ENCODE measurements around the gene SPRYD3.

SPRYD3 gene

DNA sequence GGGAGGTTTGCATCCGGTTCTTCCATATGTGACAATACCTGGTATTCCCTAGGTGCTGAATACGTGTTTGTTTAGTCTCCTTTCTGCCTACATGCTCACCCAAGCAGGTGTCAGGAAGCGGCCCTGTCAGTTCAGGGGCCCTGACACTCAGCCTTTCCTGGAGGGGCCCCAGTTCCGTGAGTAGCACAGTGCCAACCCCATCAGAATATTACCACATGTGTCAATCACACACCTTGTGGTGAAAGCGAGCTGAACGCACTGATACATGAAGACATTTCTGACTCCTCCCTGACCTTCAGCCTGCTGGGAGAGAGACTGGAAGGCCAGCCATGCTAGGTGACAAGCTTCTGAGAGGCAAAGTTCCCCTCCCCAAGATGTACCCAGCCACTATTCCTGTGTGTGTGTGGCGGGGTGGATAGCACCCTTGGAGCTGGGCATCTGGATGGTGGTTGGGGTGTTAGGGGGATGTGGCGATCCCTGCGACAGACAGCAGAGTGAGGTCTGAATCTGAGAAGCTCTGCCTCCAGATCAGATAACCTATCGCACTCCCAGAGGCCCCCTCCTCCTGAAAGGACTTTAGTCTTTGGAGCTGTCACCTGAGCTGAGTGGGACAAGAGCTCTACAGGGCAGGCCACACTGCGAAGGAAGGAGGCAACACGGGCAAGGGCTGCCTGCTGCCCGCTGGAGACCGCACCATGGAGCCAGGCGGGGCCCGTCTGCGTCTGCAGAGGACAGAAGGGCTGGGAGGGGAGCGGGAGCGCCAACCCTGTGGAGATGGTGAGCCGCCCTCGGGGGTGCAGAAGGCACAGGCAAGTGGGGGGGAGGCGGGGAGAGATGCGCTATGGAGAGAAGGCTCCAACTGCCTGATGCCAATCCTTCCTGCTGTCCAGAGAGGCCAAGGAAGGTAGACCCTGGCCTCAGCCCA lies 24.0 kb upstream of the SPRYD3 start, which contains the start of gene SOAT2:
TSS of gene SOAT2 (plus strand) at position 604 of the 925 bp plus-strand sequence. CDS start at position 696, 92 bp downstream.
- Histone ChIP-seq H3K9me2 (replicated peaks; ENCODE audit: insufficient read depth, low read length) (no peaks in the 10 kb centered on the region), H3K4me2 (ENCODE audit: low read depth, low read length, poor library complexity, severe bottlenecking) (peak within 1 kb of the TSS; percentile 49), H3F3A (ENCODE audit: insufficient read depth) (peaks cover 22% of the 10 kb centered on the region), H3K27ac (ENCODE audit: low read depth, low read length) (peak within 1 kb of the TSS; percentile 87), H3K9ac (ENCODE audit: low read length) (peak within 1 kb of the TSS; percentile 50), H3K9me3 (ENCODE audit: insufficient read depth, low read length) (no peaks in the 10 kb centered on the region), H3K36me3 (ENCODE audit: low read length) (no peaks in the 10 kb centered on the region), H4K20me1 (ENCODE audit: low read depth, low read length) (no peaks in the 10 kb centered on the region), H3K4me3 (ENCODE audit: insufficient read depth, low read length, poor library complexity, severe bottlenecking) (peak within 1 kb of the TSS; percentile 40), H3K27me3 (ENCODE audit: low read length) (no peaks in the 10 kb centered on the region), H3K79me2 (ENCODE audit: insufficient read depth, low read length) (no peaks in the 10 kb centered on the region), H2AFZ (ENCODE audit: low read depth, low read length, severe bottlenecking) (peak within 1 kb of the TSS; percentile 29)
- TF ChIP-seq, protein P1, sequence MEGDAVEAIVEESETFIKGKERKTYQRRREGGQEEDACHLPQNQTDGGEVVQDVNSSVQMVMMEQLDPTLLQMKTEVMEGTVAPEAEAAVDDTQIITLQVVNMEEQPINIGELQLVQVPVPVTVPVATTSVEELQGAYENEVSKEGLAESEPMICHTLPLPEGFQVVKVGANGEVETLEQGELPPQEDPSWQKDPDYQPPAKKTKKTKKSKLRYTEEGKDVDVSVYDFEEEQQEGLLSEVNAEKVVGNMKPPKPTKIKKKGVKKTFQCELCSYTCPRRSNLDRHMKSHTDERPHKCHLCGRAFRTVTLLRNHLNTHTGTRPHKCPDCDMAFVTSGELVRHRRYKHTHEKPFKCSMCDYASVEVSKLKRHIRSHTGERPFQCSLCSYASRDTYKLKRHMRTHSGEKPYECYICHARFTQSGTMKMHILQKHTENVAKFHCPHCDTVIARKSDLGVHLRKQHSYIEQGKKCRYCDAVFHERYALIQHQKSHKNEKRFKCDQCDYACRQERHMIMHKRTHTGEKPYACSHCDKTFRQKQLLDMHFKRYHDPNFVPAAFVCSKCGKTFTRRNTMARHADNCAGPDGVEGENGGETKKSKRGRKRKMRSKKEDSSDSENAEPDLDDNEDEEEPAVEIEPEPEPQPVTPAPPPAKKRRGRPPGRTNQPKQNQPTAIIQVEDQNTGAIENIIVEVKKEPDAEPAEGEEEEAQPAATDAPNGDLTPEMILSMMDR (IDR thresholded peaks at IDR 0.05; ENCODE audit: insufficient read depth, low read length, poor library complexity, severe bottlenecking) = no peak

- Histone ChIP-seq H2AFZ (ENCODE audit: low read depth, low read length, severe bottlenecking) (peak overlapping the region; percentile 29), H3K4me2 (ENCODE audit: low read depth, low read length, poor library complexity, severe bottlenecking) (peak overlapping the region; percentile 49), H3F3A (ENCODE audit: insufficient read depth) (peaks cover 22% of the 10 kb centered on the region), H3K36me3 (ENCODE audit: low read length) (no peaks in the 10 kb centered on the region), H3K27ac (ENCODE audit: low read depth, low read length) (peak overlapping the region; percentile 87), H3K9ac (ENCODE audit: low read length) (peak overlapping the region; percentile 50), H3K9me2 (replicated peaks; ENCODE audit: insufficient read depth, low read length) (no peaks in the 10 kb centered on the region), H3K4me3 (ENCODE audit: insufficient read depth, low read length, poor library complexity, severe bottlenecking) (no peak overlapping the region), H4K20me1 (ENCODE audit: low read depth, low read length) (no peaks in the 10 kb centered on the region), H3K9me3 (ENCODE audit: insufficient read depth, low read length) (no peaks in the 10 kb centered on the region), H3K27me3 (ENCODE audit: low read length) (no peaks in the 10 kb centered on the region), H3K79me2 (ENCODE audit: insufficient read depth, low read length) (no peaks in the 10 kb centered on the region)
- TF ChIP-seq, protein P1 (IDR thresholded peaks at IDR 0.05; ENCODE audit: insufficient read depth, low read length, poor library complexity, severe bottlenecking) = no peak
- TF ChIP-seq EZH2phosphoT487 (conservative IDR thresholded peaks at IDR 0.05; ENCODE audit: low read length) = no peak
Observed at GRCh38 chr12:53101931-53102781, 23.0 kb upstream of the SPRYD3 start.

DNA sequence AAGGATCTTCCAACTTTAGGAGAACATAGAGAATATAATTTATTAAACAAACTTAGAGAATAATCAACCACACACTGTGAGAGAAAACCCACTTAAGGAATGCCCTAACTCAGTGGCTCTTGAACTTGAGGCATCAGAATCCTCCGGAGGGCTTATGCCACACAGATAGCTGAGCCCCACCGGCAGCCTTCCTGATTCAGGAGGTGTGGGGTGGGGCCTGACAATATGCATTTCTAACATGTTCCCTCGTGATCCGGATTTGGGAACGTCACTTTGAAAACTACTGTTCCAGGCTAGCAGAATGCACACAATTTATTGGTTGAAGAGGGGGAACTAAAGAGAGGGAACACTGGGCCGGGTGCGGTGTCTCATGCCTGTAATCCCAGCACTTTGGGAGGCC lies 22.1 kb upstream of the SPRYD3 start:
- H3K4me2 ChIP-seq (ENCODE audit: low read depth, low read length, poor library complexity, severe bottlenecking) = no peak overlapping the region
- H2AFZ ChIP-seq (ENCODE audit: low read depth, low read length, severe bottlenecking) = no peak overlapping the region
- no peaks in the 10 kb centered on the region for H3K9me2 ChIP-seq (replicated peaks; ENCODE audit: insufficient read depth, low read length)
- no peak overlapping the region for H3K9ac ChIP-seq (ENCODE audit: low read length)
- H3K9me3 ChIP-seq (ENCODE audit: insufficient read depth, low read length) = no peaks in the 10 kb centered on the region
- H3K79me2 ChIP-seq (ENCODE audit: insufficient read depth, low read length) = no peaks in the 10 kb centered on the region
- H4K20me1 ChIP-seq (ENCODE audit: low read depth, low read length) = no peaks in the 10 kb centered on the region
- H3K36me3 ChIP-seq (ENCODE audit: low read length) = no peaks in the 10 kb centered on the region
- TF ChIP-seq EZH2phosphoT487 (conservative IDR thresholded peaks at IDR 0.05; ENCODE audit: low read length) = no peak
- H3K4me3 ChIP-seq (ENCODE audit: insufficient read depth, low read length, poor library complexity, severe bottlenecking) = no peak overlapping the region
- 0 out of 2 replicates have a peak overlapping the region, but pooled peaks have one; percentile 1 for H3K27ac ChIP-seq (ENCODE audit: low read depth, low read length)
- H3K27me3 ChIP-seq (ENCODE audit: low read length) = no peaks in the 10 kb centered on the region
- peaks cover 22% of the 10 kb centered on the region for H3F3A ChIP-seq (ENCODE audit: insufficient read depth)
